KMS-11 (cell line): ENCODE data around the gene SIK2.

Experiments used
- H2AFZ ChIP-seq: fragments of 200-600 bp; sonication (generic); 2 replicates; pipeline ENCODE4 v1.6.1; 2016; ENCODE audit warnings: antibody characterized with exemption, mixed run types, low read depth
- H3K27ac ChIP-seq: fragments of 200-600 bp; sonication (generic); 2 replicates; pipeline ENCODE4 v1.6.1; 2016; ENCODE audit warnings: mild to moderate bottlenecking, mixed run types
- H3K27me3 ChIP-seq: fragments of 200-600 bp; sonication (generic); 2 replicates; pipeline ENCODE4 v1.6.1; 2017; ENCODE audit warnings: mild to moderate bottlenecking, low read depth, mixed run types, moderate library complexity; ENCODE audit not compliant: insufficient read depth
- H3K36me3 ChIP-seq: fragments of 200-600 bp; sonication (generic); 2 replicates; pipeline ENCODE4 v1.6.1; 2017; ENCODE audit warnings: mild to moderate bottlenecking, mixed run types; ENCODE audit not compliant: insufficient read depth
- H3K4me1 ChIP-seq: fragments of 200-600 bp; sonication (generic); 2 replicates; pipeline ENCODE4 v1.6.1; 2016; ENCODE audit warnings: mild to moderate bottlenecking, low read depth, mixed run types; ENCODE audit not compliant: poor library complexity, severe bottlenecking
- H3K4me2 ChIP-seq: fragments of 200-600 bp; sonication (generic); 2 replicates; pipeline ENCODE4 v1.7.0; 2016; ENCODE audit warnings: mild to moderate bottlenecking, mixed run types
- H3K4me3 ChIP-seq: fragments of 200-600 bp; sonication (generic); IDR thresholded peaks from 2 replicates; pipeline ENCODE4 v1.6.1; 2017; ENCODE audit warnings: low read depth, low read length, mixed read lengths; ENCODE audit not compliant: insufficient read depth
- H3K79me2 ChIP-seq: fragments of 200-600 bp; sonication (generic); 2 replicates; pipeline ENCODE4 v1.6.1; 2016; ENCODE audit warnings: low read depth, mixed run types; ENCODE audit not compliant: insufficient read depth
- H3K9ac ChIP-seq: fragments of 200-600 bp; sonication (generic); 2 replicates; pipeline ENCODE4 v1.6.1; 2016; ENCODE audit warnings: mild to moderate bottlenecking, mixed run types
- H4K20me1 ChIP-seq: fragments of 200-600 bp; sonication (generic); 2 replicates; pipeline ENCODE4 v1.6.1; 2016; ENCODE audit warnings: mild to moderate bottlenecking, mixed run types; ENCODE audit not compliant: insufficient read depth
- TF ChIP-seq, protein P1 (sequence below): fragments of 200-600 bp; sonication (generic); conservative IDR thresholded peaks from 2 replicates; pipeline ENCODE4 v1.6.1; 2017; ENCODE audit warnings: low read depth, mild to moderate bottlenecking, antibody characterized with exemption, low read length, moderate library complexity, mixed read lengths

Gene SIK2

DNA sequence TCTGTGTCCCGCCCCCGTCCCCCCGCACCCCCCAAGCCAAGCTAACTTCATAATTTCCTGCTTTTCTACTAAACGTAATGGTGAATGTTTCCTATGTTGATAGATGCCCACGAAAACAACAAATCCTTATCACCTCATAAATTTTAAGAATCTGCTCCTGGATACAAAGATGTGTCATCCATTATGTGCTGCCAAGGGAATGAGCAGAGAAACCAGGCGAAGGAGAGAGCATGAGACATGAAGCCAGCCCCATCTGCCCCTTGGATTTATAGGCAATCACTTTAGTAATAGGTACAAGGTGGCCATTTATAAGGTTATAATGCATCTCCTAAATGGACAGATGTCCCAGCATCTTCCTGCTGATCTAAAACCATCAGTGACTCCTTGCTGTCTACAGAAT lies 31.5 kb upstream of the SIK2 start:
- Histone ChIP-seq H4K20me1 (no peaks in the 10 kb centered on the region), H2AFZ (no peak overlapping the region), H3K4me1 (peaks cover 6% of the 10 kb centered on the region), H3K9ac (no peak overlapping the region), H3K27me3 (no peaks in the 10 kb centered on the region), H3K79me2 (no peaks in the 10 kb centered on the region), H3K36me3 (no peaks in the 10 kb centered on the region), H3K4me2 (no peak overlapping the region), H3K27ac (no peak overlapping the region), H3K4me3 (no peak overlapping the region)
- TF ChIP-seq, protein P1, sequence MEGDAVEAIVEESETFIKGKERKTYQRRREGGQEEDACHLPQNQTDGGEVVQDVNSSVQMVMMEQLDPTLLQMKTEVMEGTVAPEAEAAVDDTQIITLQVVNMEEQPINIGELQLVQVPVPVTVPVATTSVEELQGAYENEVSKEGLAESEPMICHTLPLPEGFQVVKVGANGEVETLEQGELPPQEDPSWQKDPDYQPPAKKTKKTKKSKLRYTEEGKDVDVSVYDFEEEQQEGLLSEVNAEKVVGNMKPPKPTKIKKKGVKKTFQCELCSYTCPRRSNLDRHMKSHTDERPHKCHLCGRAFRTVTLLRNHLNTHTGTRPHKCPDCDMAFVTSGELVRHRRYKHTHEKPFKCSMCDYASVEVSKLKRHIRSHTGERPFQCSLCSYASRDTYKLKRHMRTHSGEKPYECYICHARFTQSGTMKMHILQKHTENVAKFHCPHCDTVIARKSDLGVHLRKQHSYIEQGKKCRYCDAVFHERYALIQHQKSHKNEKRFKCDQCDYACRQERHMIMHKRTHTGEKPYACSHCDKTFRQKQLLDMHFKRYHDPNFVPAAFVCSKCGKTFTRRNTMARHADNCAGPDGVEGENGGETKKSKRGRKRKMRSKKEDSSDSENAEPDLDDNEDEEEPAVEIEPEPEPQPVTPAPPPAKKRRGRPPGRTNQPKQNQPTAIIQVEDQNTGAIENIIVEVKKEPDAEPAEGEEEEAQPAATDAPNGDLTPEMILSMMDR: no peak

DNA sequence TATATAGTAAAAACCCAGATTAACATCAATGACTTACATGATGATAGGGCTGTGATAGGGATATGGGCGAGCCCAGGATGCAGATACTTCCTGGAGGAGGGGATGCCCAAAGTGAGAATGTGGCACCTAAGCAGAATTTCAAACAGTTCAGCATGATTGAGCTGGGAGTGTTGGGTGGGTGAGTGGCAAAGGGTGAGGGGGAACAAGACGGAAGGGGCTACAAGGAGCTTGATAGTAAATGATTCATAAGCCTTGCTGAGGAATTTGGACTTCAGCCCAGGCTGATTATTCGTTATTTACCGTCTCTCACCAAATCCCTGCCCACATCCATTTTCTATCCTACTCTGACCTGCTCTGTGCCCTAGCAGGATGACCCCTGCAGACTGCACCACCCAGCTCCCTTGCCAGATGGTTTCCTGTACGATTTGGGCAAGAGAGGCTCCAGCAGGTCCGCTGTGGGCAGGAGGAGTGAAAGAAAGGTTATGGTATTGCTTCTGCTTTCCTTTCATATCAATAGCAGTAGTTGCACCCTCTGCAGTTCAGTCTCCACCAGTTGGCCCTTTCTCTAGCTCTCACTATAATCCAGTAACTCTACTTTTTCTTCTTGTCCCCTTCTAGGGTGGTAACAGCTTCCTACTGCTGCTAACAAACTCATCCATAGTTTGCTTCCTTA lies 30.3 kb upstream of the SIK2 start:
- H3K79me2 ChIP-seq: no peaks in the 10 kb centered on the region
- no peak overlapping the region for H2AFZ ChIP-seq
- no peak overlapping the region for H3K4me2 ChIP-seq
- TF ChIP-seq, protein P1: no peak
- H3K4me1 ChIP-seq: no peaks in the 10 kb centered on the region
- no peak overlapping the region for H3K9ac ChIP-seq
- no peaks in the 10 kb centered on the region for H3K36me3 ChIP-seq
- H3K27ac ChIP-seq: no peak overlapping the region
- no peaks in the 10 kb centered on the region for H3K27me3 ChIP-seq
- no peaks in the 10 kb centered on the region for H4K20me1 ChIP-seq
- H3K4me3 ChIP-seq: no peak overlapping the region

DNA sequence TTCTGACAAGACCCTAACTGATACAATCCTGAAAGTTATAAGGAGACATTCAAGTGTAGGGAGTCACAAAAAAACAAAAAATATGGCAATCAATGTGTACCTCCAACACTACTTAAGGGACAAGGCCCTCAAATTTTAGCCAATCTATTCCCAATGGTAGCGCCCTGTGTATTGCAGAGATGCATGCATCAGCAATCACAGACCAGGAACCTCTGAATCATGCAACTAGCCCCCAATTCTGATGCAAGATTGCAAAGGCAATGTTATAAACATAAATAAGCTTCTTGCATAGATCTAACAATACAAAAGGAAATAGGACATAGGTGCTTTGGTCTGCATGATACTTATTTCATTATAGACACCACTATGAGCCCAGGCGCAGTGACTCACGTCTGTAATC lies 29.7 kb upstream of the SIK2 start:
- Histone ChIP-seq H3K9ac (no peak overlapping the region), H2AFZ (no peak overlapping the region), H3K36me3 (no peaks in the 10 kb centered on the region), H3K4me1 (no peaks in the 10 kb centered on the region), H3K79me2 (no peaks in the 10 kb centered on the region), H3K4me3 (no peak overlapping the region), H3K27ac (no peak overlapping the region), H4K20me1 (no peaks in the 10 kb centered on the region), H3K4me2 (no peak overlapping the region), H3K27me3 (no peaks in the 10 kb centered on the region)
- TF ChIP-seq, protein P1: no peak

DNA sequence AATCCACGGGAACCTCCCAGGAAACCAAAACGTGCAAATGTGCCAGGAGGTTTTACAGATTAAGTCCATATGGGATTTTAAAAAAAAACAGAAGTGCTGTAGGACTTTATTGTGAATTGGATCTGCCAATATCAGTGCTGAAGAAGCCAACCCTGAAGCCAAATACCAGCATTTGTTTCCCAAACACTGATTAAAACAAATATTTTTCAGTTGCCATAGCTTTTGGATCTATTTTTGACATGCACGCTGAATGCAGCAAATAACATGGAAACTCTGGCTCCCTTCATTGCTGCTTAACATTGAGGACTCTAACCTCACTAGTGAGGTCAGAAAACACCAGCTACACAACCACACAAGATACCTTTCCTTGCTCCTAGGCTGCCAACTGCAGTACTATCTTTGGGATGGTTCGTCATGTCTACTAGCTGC lies 28.4 kb upstream of the SIK2 start:
- H3K4me3 ChIP-seq: no peak overlapping the region
- H3K4me2 ChIP-seq: no peak overlapping the region
- no peaks in the 10 kb centered on the region for H4K20me1 ChIP-seq
- H3K27me3 ChIP-seq: no peaks in the 10 kb centered on the region
- no peaks in the 10 kb centered on the region for H3K79me2 ChIP-seq
- TF ChIP-seq, protein P1: no peak
- no peak overlapping the region for H3K27ac ChIP-seq
- no peaks in the 10 kb centered on the region for H3K4me1 ChIP-seq
- no peak overlapping the region for H3K9ac ChIP-seq
- no peaks in the 10 kb centered on the region for H3K36me3 ChIP-seq
- no peak overlapping the region for H2AFZ ChIP-seq
